H1 (cell line): ENCODE data around the gene RAB4B.
"Not testable (repeated sequence)": the region's sequence is repeated elsewhere in the genome, so short reads cannot be mapped to it uniquely, and the experiment has no call there.

Experiments
- EZH2 ChIP-seq: fragments of 200-600 bp; sonication (generic); IDR thresholded peaks from 2 replicates; pipeline ENCODE4 v1.7.1; 2012; ENCODE audit warnings: low read depth, mild to moderate bottlenecking, moderate library complexity, low read length, inconsistent platforms; ENCODE audit not compliant: severe bottlenecking
- GABPA ChIP-seq: IDR thresholded peaks from 2 replicates; pipeline ENCODE4 v1.6.1; 2011; ENCODE audit warnings: mild to moderate bottlenecking, low read length, moderate library complexity, borderline replicate concordance; ENCODE audit not compliant: insufficient read depth
- JUND ChIP-seq: IDR thresholded peaks from 2 replicates; pipeline ENCODE4 v1.6.1; 2011; ENCODE audit warnings: mild to moderate bottlenecking, improper control_type of control experiment, low read length
- TF ChIP-seq, protein P1 (sequence below): IDR thresholded peaks from 2 replicates; pipeline ENCODE4 v1.6.1; 2011; ENCODE audit warnings: low read length, improper control_type of control experiment
- TF ChIP-seq, protein P2 (sequence below), 3 experiments: IDR thresholded peaks; 1 replicate in 2 of 3; 2 replicates in 1 of 3; pipeline versions ENCODE4 v1.5.1 to v1.6.1; 2011; ENCODE audit warnings: low read length in 3 of 3, mild to moderate bottlenecking in 3 of 3, inconsistent platforms in 2 of 3, low read depth in 1 of 3, moderate library complexity in 1 of 3; ENCODE audit not compliant: insufficient read depth in 1 of 3; ENCODE audit errors: control extremely low read depth in 1 of 3

DNA sequence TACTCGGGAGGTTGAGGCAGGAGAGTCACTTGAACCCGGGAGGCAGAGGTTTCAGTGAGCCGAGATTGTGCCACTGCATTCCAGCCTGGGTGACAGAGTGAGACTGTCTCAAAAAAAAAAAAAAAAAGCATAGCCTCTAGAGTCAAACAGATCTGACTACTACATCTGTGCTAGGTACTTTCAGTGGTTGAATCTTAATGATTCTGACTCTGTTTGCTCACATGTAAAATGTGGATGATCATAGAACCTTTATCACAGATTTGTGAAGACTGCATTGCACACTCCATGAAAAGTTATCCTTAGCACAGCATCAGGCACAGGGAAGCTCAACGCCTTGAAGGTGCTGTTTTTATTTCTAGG, 54.4 kb downstream of the RAB4B start:
- TF ChIP-seq EZH2, GABPA, JUND: not testable (repeated sequence)
- TF ChIP-seq, protein P1, sequence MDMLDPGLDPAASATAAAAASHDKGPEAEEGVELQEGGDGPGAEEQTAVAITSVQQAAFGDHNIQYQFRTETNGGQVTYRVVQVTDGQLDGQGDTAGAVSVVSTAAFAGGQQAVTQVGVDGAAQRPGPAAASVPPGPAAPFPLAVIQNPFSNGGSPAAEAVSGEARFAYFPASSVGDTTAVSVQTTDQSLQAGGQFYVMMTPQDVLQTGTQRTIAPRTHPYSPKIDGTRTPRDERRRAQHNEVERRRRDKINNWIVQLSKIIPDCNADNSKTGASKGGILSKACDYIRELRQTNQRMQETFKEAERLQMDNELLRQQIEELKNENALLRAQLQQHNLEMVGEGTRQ = not testable (repeated sequence)
- TF ChIP-seq, protein P2, sequence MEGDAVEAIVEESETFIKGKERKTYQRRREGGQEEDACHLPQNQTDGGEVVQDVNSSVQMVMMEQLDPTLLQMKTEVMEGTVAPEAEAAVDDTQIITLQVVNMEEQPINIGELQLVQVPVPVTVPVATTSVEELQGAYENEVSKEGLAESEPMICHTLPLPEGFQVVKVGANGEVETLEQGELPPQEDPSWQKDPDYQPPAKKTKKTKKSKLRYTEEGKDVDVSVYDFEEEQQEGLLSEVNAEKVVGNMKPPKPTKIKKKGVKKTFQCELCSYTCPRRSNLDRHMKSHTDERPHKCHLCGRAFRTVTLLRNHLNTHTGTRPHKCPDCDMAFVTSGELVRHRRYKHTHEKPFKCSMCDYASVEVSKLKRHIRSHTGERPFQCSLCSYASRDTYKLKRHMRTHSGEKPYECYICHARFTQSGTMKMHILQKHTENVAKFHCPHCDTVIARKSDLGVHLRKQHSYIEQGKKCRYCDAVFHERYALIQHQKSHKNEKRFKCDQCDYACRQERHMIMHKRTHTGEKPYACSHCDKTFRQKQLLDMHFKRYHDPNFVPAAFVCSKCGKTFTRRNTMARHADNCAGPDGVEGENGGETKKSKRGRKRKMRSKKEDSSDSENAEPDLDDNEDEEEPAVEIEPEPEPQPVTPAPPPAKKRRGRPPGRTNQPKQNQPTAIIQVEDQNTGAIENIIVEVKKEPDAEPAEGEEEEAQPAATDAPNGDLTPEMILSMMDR (IDR thresholded peaks at IDR 0.05; ENCODE audit: control extremely low read depth in 1 of 3, insufficient read depth in 1 of 3, low read depth in 1 of 3, low read length in 3 of 3) = not testable (repeated sequence)
